ENCODE results near the gene SORCS1. TPM values are rescaled to one million over a fixed set of nuclear protein-coding genes. Genes with fewer than 3 reads are reported as not detected.

The SORCS1 gene
- total RNA-seq, 1 donor from 2014 or later: 11.1 TPM

GRCh38 chr10:106804992-106805582 lies 359.4 kb downstream of the SORCS1 start:
- TF ChIP-seq, protein P1, sequence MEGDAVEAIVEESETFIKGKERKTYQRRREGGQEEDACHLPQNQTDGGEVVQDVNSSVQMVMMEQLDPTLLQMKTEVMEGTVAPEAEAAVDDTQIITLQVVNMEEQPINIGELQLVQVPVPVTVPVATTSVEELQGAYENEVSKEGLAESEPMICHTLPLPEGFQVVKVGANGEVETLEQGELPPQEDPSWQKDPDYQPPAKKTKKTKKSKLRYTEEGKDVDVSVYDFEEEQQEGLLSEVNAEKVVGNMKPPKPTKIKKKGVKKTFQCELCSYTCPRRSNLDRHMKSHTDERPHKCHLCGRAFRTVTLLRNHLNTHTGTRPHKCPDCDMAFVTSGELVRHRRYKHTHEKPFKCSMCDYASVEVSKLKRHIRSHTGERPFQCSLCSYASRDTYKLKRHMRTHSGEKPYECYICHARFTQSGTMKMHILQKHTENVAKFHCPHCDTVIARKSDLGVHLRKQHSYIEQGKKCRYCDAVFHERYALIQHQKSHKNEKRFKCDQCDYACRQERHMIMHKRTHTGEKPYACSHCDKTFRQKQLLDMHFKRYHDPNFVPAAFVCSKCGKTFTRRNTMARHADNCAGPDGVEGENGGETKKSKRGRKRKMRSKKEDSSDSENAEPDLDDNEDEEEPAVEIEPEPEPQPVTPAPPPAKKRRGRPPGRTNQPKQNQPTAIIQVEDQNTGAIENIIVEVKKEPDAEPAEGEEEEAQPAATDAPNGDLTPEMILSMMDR (IDR thresholded peaks at IDR 0.05): no peak
- peaks cover 30% of the 10 kb centered on the region for H3K4me1 Mint-ChIP-seq
- peaks cover 2% of the 10 kb centered on the region for H3K27me3 Mint-ChIP-seq (ENCODE audit: insufficient read depth, low read depth)
- H3K36me3 ChIP-seq: no peaks in the 10 kb centered on the region
- no peak overlapping the region for H3K4me2 ChIP-seq
- H3K4me3 Mint-ChIP-seq: no peak overlapping the region
- peaks cover 6% of the 10 kb centered on the region for H3K9me3 Mint-ChIP-seq
- H3K79me2 ChIP-seq (ENCODE audit: low read depth): no peaks in the 10 kb centered on the region
- peaks cover 13% of the 10 kb centered on the region for H3F3A ChIP-seq (ENCODE audit: low read depth)
- H3K36me3 Mint-ChIP-seq: peaks cover 1% of the 10 kb centered on the region
- H3K27ac ChIP-seq: no peak overlapping the region
- H3K4me3 ChIP-seq: no peak overlapping the region
- H3K4me1 ChIP-seq: peaks cover 20% of the 10 kb centered on the region
- no peak for DNase-seq (ENCODE audit: low spot score)
- H3K27ac Mint-ChIP-seq: no peak overlapping the region
- no peak overlapping the region for H2AFZ ChIP-seq (replicated peaks)
- H3K9ac ChIP-seq: no peak overlapping the region
- no peaks in the 10 kb centered on the region for H4K20me1 ChIP-seq (ENCODE audit: low read depth)
- H3K27me3 ChIP-seq: no peaks in the 10 kb centered on the region
- no peaks in the 10 kb centered on the region for H3K9me3 ChIP-seq (ENCODE audit: low read depth)

DNA sequence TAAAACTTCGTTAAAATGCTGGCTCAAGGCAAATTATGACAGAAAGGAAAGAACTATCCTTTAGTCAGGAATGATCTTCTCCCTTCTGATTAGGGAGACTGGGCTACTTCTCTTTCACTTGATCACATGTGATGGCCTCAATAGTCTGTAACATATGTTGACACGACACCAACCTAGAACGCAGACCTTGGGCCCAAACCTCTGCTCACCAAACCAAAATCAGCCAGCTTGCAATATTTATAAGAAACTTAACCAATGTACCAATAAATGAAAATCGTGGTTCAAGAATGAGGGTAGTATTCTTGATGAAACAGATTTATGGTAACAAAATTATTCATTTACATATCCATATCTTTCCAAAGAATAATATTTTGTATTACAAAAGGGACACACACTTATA lies 361.6 kb downstream of the SORCS1 start:
- Histone ChIP-seq H3K36me3 (no peaks in the 10 kb centered on the region), H3K4me2 (no peak overlapping the region), H3F3A (ENCODE audit: low read depth) (peaks cover 13% of the 10 kb centered on the region), H3K9me3 (ENCODE audit: low read depth) (no peaks in the 10 kb centered on the region), H3K79me2 (ENCODE audit: low read depth) (no peaks in the 10 kb centered on the region), H3K4me3 (no peak overlapping the region), H3K27me3 (no peaks in the 10 kb centered on the region), H2AFZ (replicated peaks) (no peak overlapping the region), H3K4me1 (peaks cover 19% of the 10 kb centered on the region), H3K9ac (no peak overlapping the region), H3K27ac (no peak overlapping the region), H4K20me1 (ENCODE audit: low read depth) (no peaks in the 10 kb centered on the region)
- Mint-ChIP-seq H3K4me1 (peaks cover 19% of the 10 kb centered on the region), H3K4me3 (no peak overlapping the region), H3K9me3 (peaks cover 10% of the 10 kb centered on the region), H3K27ac (no peak overlapping the region), H3K36me3 (peaks cover 4% of the 10 kb centered on the region), H3K27me3 (ENCODE audit: insufficient read depth, low read depth) (no peaks in the 10 kb centered on the region)
- TF ChIP-seq EZH2 (IDR thresholded peaks at IDR 0.05) (no peak), EZH2phosphoT487 (IDR thresholded peaks at IDR 0.05) (no peak)
- TF ChIP-seq, protein P1 (IDR thresholded peaks at IDR 0.05): no peak
- no peak for DNase-seq (ENCODE audit: low spot score)

DNA sequence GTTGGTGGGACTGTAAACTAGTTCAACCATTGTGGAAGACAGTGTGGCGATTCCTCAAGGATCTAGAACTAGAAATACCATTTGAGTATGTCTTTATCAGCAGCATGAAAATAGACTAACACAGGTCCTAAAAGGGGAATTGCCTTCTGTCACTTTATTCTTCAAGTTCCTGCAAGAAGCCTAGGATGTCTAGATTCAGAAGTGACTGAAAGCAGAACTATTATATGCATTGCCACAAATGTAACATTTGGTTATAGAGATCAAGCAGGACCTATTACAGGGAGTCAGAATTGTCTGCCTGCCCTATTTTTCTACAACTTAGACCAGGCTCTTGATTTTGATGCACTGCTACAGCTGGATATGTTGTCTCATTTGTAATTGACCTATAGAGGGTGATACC lies 364.7 kb downstream of the SORCS1 start:
- Histone ChIP-seq H3K79me2 (ENCODE audit: low read depth) (no peaks in the 10 kb centered on the region), H3K27me3 (no peaks in the 10 kb centered on the region), H2AFZ (replicated peaks) (no peak overlapping the region), H3K4me2 (no peak overlapping the region), H3K9me3 (ENCODE audit: low read depth) (no peaks in the 10 kb centered on the region), H3K27ac (no peak overlapping the region), H3K4me3 (no peak overlapping the region), H3K36me3 (no peaks in the 10 kb centered on the region), H3F3A (ENCODE audit: low read depth) (no peaks in the 10 kb centered on the region), H3K4me1 (peaks cover 8% of the 10 kb centered on the region), H3K9ac (no peak overlapping the region), H4K20me1 (ENCODE audit: low read depth) (no peaks in the 10 kb centered on the region)
- TF ChIP-seq EZH2phosphoT487 (IDR thresholded peaks at IDR 0.05) (no peak), EZH2 (IDR thresholded peaks at IDR 0.05) (no peak)
- TF ChIP-seq, protein P1 (IDR thresholded peaks at IDR 0.05): no peak
- H3K9me3 Mint-ChIP-seq: peaks cover 11% of the 10 kb centered on the region
- H3K36me3 Mint-ChIP-seq: peaks cover 4% of the 10 kb centered on the region
- no peak for DNase-seq (ENCODE audit: low spot score)
- H3K27me3 Mint-ChIP-seq (ENCODE audit: insufficient read depth, low read depth): no peaks in the 10 kb centered on the region
- no peak overlapping the region for H3K27ac Mint-ChIP-seq
- H3K4me1 Mint-ChIP-seq: peaks cover 5% of the 10 kb centered on the region
- H3K4me3 Mint-ChIP-seq: no peak overlapping the region

Data from neural progenitor cell (in vitro differentiated cells).